SU-DHL-6 (cell line): ENCODE measurements around the gene BCAS3.

Source experiments
- EZH2phosphoT487 ChIP-seq: fragments of 200-600 bp; sonication (generic), shearing (Covaris generic); conservative IDR thresholded peaks from 2 replicates; pipeline ENCODE4 v1.6.1; 2018; ENCODE audit warnings: mild to moderate bottlenecking, antibody characterized with exemption, low read length, moderate library complexity, mixed read lengths
- TF ChIP-seq, protein P1 (sequence below): fragments of 200-600 bp; sonication (generic); IDR thresholded peaks from one replicate; pipeline ENCODE4 v1.5.1; 2017; ENCODE audit warnings: antibody characterized with exemption, mild to moderate bottlenecking, low read length, moderate library complexity; ENCODE audit not compliant: insufficient read depth, poor library complexity, severe bottlenecking

DNA sequence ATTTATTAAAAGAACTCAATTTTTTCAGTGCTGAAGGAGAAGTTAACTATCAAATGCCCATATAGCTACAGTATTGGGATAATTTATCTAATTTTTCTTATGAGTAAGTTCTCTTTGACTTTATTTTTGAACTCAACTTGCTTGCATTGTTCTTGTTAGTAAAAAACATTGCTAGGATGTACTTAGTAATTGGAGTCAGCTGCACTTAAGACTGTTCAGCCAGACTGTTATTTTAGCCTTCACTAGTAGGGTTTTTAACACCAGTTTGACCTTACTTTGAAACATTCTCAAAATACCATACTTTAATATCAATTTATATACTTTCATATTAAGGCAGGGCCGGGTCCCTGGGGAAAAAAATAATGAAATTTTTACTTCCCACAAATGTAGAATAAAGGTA is 465.4 kb downstream of the BCAS3 start:
- TF ChIP-seq, protein P1, sequence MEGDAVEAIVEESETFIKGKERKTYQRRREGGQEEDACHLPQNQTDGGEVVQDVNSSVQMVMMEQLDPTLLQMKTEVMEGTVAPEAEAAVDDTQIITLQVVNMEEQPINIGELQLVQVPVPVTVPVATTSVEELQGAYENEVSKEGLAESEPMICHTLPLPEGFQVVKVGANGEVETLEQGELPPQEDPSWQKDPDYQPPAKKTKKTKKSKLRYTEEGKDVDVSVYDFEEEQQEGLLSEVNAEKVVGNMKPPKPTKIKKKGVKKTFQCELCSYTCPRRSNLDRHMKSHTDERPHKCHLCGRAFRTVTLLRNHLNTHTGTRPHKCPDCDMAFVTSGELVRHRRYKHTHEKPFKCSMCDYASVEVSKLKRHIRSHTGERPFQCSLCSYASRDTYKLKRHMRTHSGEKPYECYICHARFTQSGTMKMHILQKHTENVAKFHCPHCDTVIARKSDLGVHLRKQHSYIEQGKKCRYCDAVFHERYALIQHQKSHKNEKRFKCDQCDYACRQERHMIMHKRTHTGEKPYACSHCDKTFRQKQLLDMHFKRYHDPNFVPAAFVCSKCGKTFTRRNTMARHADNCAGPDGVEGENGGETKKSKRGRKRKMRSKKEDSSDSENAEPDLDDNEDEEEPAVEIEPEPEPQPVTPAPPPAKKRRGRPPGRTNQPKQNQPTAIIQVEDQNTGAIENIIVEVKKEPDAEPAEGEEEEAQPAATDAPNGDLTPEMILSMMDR = no peak
- no peak for TF ChIP-seq EZH2phosphoT487
